Fibroblast of upper back skin (primary cell): ENCODE measurements around the gene SNRPA1.
"Not testable (repeated sequence)": the region's sequence is repeated elsewhere in the genome, so short reads cannot be mapped to it uniquely, and the experiment has no call there.

ENCODE experiments used
- DNase-seq: peaks from one replicate; pipeline ENCODE4 v3.0.0-alpha.2; 2013

SNRPA1 gene

GRCh38 chr15:101294731-101295606 is at the start of gene SNRPA1:
Gene SNRPA1, minus strand, starts transcription at chr15:101295248. Its CDS starts 70 bp downstream, at chr15:101295178.
- peak; percentile 94 for DNase-seq

- DNase-seq, result no peak
These were observed 47.0 kb upstream of the SNRPA1 start for GRCh38 chr15:101342056-101342455.

- no peak for DNase-seq
These were observed 43.5 kb upstream of the SNRPA1 start for GRCh38 chr15:101338502-101339057.

GRCh38 chr15:101337976-101338375 is 42.9 kb upstream of the SNRPA1 start:
- no peak for DNase-seq

- DNase-seq, result not testable (repeated sequence)
These were observed 39.1 kb upstream of the SNRPA1 start for GRCh38 chr15:101333907-101334789.

GRCh38 chr15:101332061-101332467 is 37.0 kb upstream of the SNRPA1 start:
- DNase-seq, result no peak

GRCh38 chr15:101329867-101330380 is 34.9 kb upstream of the SNRPA1 start:
- no peak for DNase-seq

- DNase-seq, result no peak
These were observed 34.3 kb upstream of the SNRPA1 start for GRCh38 chr15:101329309-101329863.

GRCh38 chr15:101328001-101328400 is 33.0 kb upstream of the SNRPA1 start:
- DNase-seq, result no peak

GRCh38 chr15:101327147-101327740 is 32.2 kb upstream of the SNRPA1 start:
- DNase-seq, result no peak

- DNase-seq, result no peak
These were observed 31.6 kb upstream of the SNRPA1 start for GRCh38 chr15:101326462-101327146.

GRCh38 chr15:101326026-101326315 is 30.9 kb upstream of the SNRPA1 start:
- no peak for DNase-seq

GRCh38 chr15:101325263-101326025 is 30.4 kb upstream of the SNRPA1 start:
- DNase-seq, result no peak

- DNase-seq, result no peak
These were observed 29.6 kb upstream of the SNRPA1 start for GRCh38 chr15:101324524-101325177.

GRCh38 chr15:101323793-101324523 is 28.9 kb upstream of the SNRPA1 start:
- no peak for DNase-seq

GRCh38 chr15:101322854-101323477 is 27.9 kb upstream of the SNRPA1 start:
- DNase-seq, result no peak

- DNase-seq, result no peak
These were observed 27.1 kb upstream of the SNRPA1 start for GRCh38 chr15:101322016-101322695.

GRCh38 chr15:101320501-101321052 is 25.5 kb upstream of the SNRPA1 start:
- DNase-seq, result peak; percentile 59
